Loucy (cell line): Measurements from ENCODE around the gene ARMH3.

Experiments used
- CTCF ChIP-seq: fragments of 200-600 bp; sonication (generic); conservative IDR thresholded peaks from 2 replicates; pipeline ENCODE4 v1.5.1; 2014; ENCODE audit warnings: mild to moderate bottlenecking, antibody characterized with exemption, low read length
- EZH2phosphoT487 ChIP-seq: fragments of 200-600 bp; IDR thresholded peaks from 2 replicates; pipeline ENCODE4 v1.6.1; 2018; ENCODE audit warnings: antibody characterized with exemption, mild to moderate bottlenecking, moderate library complexity, borderline replicate concordance

GRCh38 chr10:102066399-102067088, 10.6 kb upstream of the ARMH3 start:
- no peak for TF ChIP-seq CTCF
- TF ChIP-seq EZH2phosphoT487 = no peak
